A673 (cell line): ENCODE measurements around the gene CPZ.

ENCODE experiments used
- EZH2 ChIP-seq: fragments of 200-600 bp; sonication (generic); IDR thresholded peaks from 2 replicates; pipeline ENCODE4 v1.6.1; 2017; ENCODE audit warnings: borderline replicate concordance, low read depth, mild to moderate bottlenecking, mixed read lengths, antibody characterized with exemption, low read length; ENCODE audit not compliant: poor library complexity, severe bottlenecking
- TF ChIP-seq, protein P1 (sequence below): fragments of 300-800, 200-600 bp; sonication (generic); conservative IDR thresholded peaks from 2 replicates; pipeline ENCODE4 v1.5.1; 2017; ENCODE audit warnings: low read depth, mild to moderate bottlenecking, antibody characterized with exemption, low read length, moderate library complexity, mixed read lengths

DNA sequence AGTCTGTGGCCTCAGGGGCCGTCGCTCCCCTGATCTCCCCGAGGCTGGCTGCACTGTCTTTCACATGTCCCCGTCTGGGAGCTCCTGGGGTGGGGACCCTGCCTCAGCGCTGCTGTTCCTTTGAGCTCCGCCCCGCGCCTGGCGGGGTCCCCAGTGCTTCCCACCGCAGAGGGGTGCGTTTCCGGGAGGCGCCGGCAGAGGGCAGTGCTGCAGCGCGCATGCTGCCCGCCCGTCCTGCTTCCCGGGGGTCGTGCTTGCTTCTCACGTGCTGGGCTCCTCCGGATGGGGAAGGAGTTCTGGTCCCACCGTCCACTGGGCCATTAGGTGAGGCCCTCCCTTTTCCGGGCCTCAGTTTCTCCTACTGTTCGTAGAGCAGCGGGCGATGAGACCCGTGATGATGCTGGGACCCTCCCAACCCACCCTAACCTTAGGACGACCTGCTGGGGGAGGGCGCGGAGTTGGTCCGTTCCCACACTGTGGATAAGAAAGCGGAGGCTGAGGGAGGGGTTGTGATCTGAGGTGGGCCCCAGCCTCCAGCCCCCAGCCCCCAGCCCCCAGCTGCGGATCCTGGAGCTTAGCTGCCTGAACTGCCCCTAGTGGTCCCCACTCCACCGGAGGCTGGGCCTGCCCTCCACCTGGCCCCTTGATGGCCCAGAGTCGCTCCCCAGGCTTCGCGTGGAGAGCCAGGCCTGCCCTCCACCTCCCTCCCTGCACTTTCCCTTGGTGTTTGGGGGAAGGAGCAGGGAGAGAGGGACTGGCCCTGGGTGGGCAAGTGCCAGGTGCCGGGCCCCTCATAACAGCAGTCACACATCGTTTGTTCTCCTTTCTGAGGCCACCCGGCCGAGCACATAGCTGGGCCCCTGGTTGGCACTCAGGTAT, 15.3 kb downstream of the CPZ start:
- TF ChIP-seq, protein P1, sequence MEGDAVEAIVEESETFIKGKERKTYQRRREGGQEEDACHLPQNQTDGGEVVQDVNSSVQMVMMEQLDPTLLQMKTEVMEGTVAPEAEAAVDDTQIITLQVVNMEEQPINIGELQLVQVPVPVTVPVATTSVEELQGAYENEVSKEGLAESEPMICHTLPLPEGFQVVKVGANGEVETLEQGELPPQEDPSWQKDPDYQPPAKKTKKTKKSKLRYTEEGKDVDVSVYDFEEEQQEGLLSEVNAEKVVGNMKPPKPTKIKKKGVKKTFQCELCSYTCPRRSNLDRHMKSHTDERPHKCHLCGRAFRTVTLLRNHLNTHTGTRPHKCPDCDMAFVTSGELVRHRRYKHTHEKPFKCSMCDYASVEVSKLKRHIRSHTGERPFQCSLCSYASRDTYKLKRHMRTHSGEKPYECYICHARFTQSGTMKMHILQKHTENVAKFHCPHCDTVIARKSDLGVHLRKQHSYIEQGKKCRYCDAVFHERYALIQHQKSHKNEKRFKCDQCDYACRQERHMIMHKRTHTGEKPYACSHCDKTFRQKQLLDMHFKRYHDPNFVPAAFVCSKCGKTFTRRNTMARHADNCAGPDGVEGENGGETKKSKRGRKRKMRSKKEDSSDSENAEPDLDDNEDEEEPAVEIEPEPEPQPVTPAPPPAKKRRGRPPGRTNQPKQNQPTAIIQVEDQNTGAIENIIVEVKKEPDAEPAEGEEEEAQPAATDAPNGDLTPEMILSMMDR: peak; percentile 94
- TF ChIP-seq EZH2: no peak
